GM19372 (cell line): ENCODE data around the gene UPK1A.
"Not testable (repeated sequence)": the region's sequence is repeated elsewhere in the genome, so short reads cannot be mapped to it uniquely, and the experiment has no call there.

Experiments used
- ATAC-seq: cut with Tn5 transposase; IDR thresholded peaks from one replicate; pipeline ENCODE4 v1.9.1; 2021; ENCODE audit warnings: mild to moderate bottlenecking, low read depth, moderate library complexity; ENCODE audit not compliant: unreplicated experiment

The UPK1A gene

GRCh38 chr19:35644206-35644986 lies 21.9 kb upstream of the UPK1A start:
- peak; percentile 53 for ATAC-seq

GRCh38 chr19:35644987-35645679 lies 21.2 kb upstream of the UPK1A start:
- ATAC-seq = no peak

- ATAC-seq = no peak
These were observed 20.4 kb upstream of the UPK1A start for GRCh38 chr19:35645680-35646511.

- peak; percentile 52 for ATAC-seq
These were observed 18.0 kb upstream of the UPK1A start, which contains the start of gene COX6B1 for GRCh38 chr19:35648017-35648961. COX6B1 (plus strand) TSS chr19:35648323; CDS start chr19:35651244, 2,921 bp downstream.

GRCh38 chr19:35650581-35650980 lies 15.7 kb upstream of the UPK1A start:
- ATAC-seq = no peak

GRCh38 chr19:35654828-35655227 lies 11.5 kb upstream of the UPK1A start:
- not testable (repeated sequence) for ATAC-seq

GRCh38 chr19:35655600-35655999 lies 10.7 kb upstream of the UPK1A start:
- ATAC-seq = no peak

GRCh38 chr19:35656700-35657099 lies 9.6 kb upstream of the UPK1A start:
- no peak for ATAC-seq

- ATAC-seq = no peak
These were observed 8.2 kb upstream of the UPK1A start for GRCh38 chr19:35657904-35658700.

- ATAC-seq = no peak
These were observed 4.3 kb upstream of the UPK1A start for GRCh38 chr19:35661995-35662340.

GRCh38 chr19:35663981-35664380 lies 2.3 kb upstream of the UPK1A start:
- no peak for ATAC-seq

GRCh38 chr19:35665157-35665556 lies 1.2 kb upstream of the UPK1A start:
- no peak for ATAC-seq

- no peak for ATAC-seq
These were observed 713 bp upstream of the UPK1A start for GRCh38 chr19:35665604-35666003.

- no peak for ATAC-seq
These were observed 3.2 kb downstream of the UPK1A start for GRCh38 chr19:35669566-35669965.

GRCh38 chr19:35669974-35670373 lies 3.7 kb downstream of the UPK1A start:
- no peak for ATAC-seq

- no peak for ATAC-seq
These were observed 4.4 kb downstream of the UPK1A start for GRCh38 chr19:35670686-35671085.

- no peak for ATAC-seq
These were observed 5.5 kb downstream of the UPK1A start for GRCh38 chr19:35671818-35672217.

GRCh38 chr19:35673121-35673804 lies 6.9 kb downstream of the UPK1A start:
- ATAC-seq = no peak
